GM12878 (cell line): ENCODE data around the gene NTRK3.

ENCODE experiments used
- BHLHE40 ChIP-seq, 2 experiments: fragments of 450-650 bp in 1 of 2; IDR thresholded peaks; 2 replicates each; pipeline ENCODE4 v1.6.1; 2011 to 2017; ENCODE audit warnings: low read depth in 2 of 2, borderline replicate concordance in 1 of 2, improper control_type of control experiment in 1 of 2, low read length in 1 of 2, mild to moderate bottlenecking in 1 of 2
- CHD2 ChIP-seq: IDR thresholded peaks from 2 replicates; pipeline ENCODE4 v1.6.1; 2011; ENCODE audit warnings: low read depth, low read length, improper control_type of control experiment, borderline replicate concordance
- CTCF ChIP-seq, 3 experiments: IDR thresholded peaks in 2 of 3; conservative IDR thresholded peaks in 1 of 3; 2 replicates each; pipeline ENCODE4 v1.5.1; 2011; ENCODE audit warnings: low read depth in 3 of 3, low read length in 3 of 3, mild to moderate bottlenecking in 3 of 3, control low read depth in 2 of 3, moderate library complexity in 2 of 3, inconsistent platforms in 1 of 3, mixed read lengths in 1 of 3; ENCODE audit not compliant: control insufficient read depth in 2 of 3, insufficient read depth in 1 of 3; ENCODE audit errors: extremely low read depth in 1 of 3
- E2F4 ChIP-seq: IDR thresholded peaks from 2 replicates; pipeline ENCODE4 v1.6.1; 2012; ENCODE audit warnings: low read depth, low read length, improper control_type of control experiment
- EP300 ChIP-seq, 2 experiments: fragments of 150-350 bp in 1 of 2; IDR thresholded peaks; 2 replicates each; pipeline ENCODE4 v1.6.1; 2011 to 2012; ENCODE audit warnings: low read depth in 2 of 2, low read length in 2 of 2, borderline replicate concordance in 1 of 2, improper control_type of control experiment in 1 of 2, inconsistent platforms in 1 of 2; ENCODE audit not compliant: control insufficient read depth in 1 of 2
- FOS ChIP-seq: IDR thresholded peaks from 3 replicates; pipeline ENCODE4 v1.6.1; 2011; ENCODE audit warnings: borderline replicate concordance; ENCODE audit not compliant: insufficient read length; ENCODE audit errors: extremely low read depth
- LARP7 ChIP-seq: fragments of 450-650 bp; IDR thresholded peaks from 2 replicates; pipeline ENCODE4 v1.6.1; 2017; ENCODE audit warnings: mild to moderate bottlenecking
- POLR2A ChIP-seq: IDR thresholded peaks from 2 replicates; pipeline ENCODE4 v1.6.1; 2011; ENCODE audit warnings: low read depth, mild to moderate bottlenecking, low read length
- POLR2AphosphoS5 ChIP-seq: IDR thresholded peaks from 2 replicates; pipeline ENCODE4 v1.6.1; 2011; ENCODE audit warnings: mild to moderate bottlenecking, low read length, inconsistent platforms
- RFX5 ChIP-seq: IDR thresholded peaks from 2 replicates; pipeline ENCODE4 v1.6.1; 2011; ENCODE audit warnings: low read depth, low read length, improper control_type of control experiment
- SMAD1 ChIP-seq: fragments of 450-650 bp; IDR thresholded peaks from 2 replicates; pipeline ENCODE4 v1.6.1; 2018; ENCODE audit warnings: mild to moderate bottlenecking, low read depth; ENCODE audit not compliant: partially characterized antibody
- WRNIP1 ChIP-seq: IDR thresholded peaks from 2 replicates; pipeline ENCODE4 v1.6.1; 2011; ENCODE audit warnings: low read depth, low read length, improper control_type of control experiment, borderline replicate concordance
- ZNF274 ChIP-seq: IDR thresholded peaks from one replicate; pipeline ENCODE4 v1.8.0; 2011; ENCODE audit not compliant: insufficient read length, insufficient read depth

GRCh38 chr15:88060383-88060782 is 196.2 kb downstream of the NTRK3 start:
- TF ChIP-seq EP300 (IDR thresholded peaks at IDR 0.05; ENCODE audit: borderline replicate concordance in 1 of 2, control insufficient read depth in 1 of 2, low read depth in 2 of 2, low read length in 2 of 2) (no peak), POLR2A (no peak), E2F4 (no peak), BHLHE40 (IDR thresholded peaks at IDR 0.05; ENCODE audit: borderline replicate concordance in 1 of 2, low read depth in 2 of 2, low read length in 1 of 2) (no peak), ZNF274 (no peak), POLR2AphosphoS5 (no peak), FOS (no peak), CHD2 (no peak), WRNIP1 (no peak), RFX5 (no peak), CTCF (IDR thresholded peaks at IDR 0.05 in 2 of 3, conservative IDR thresholded peaks at IDR 0.05 in 1 of 3; ENCODE audit: control insufficient read depth in 2 of 3, extremely low read depth in 1 of 3, insufficient read depth in 1 of 3, low read depth in 3 of 3, low read length in 3 of 3) (no peak), LARP7 (no peak), SMAD1 (no peak)
